Body of pancreas (tissue), 4 donors: ENCODE measurements around the gene OR10AD1. TPM values are rescaled to one million over a fixed set of nuclear protein-coding genes. Genes with fewer than 3 reads are reported as not detected.

Source experiments
- ATAC-seq: fragments of 150-250 bp; one replicate; pipeline ENCODE4 v1.9.1; 2016
- DNase-seq, 4 donors: peaks; one replicate each; pipeline ENCODE4 v3.0.0-alpha.2; 2019
- H3K27ac ChIP-seq, 4 donors: fragments of 200-600 bp; sonication (generic); 1 replicate in 3 of 4; 2 replicates in 1 of 4; pipeline versions ENCODE4 v1.5.1 to v1.6.1; 2016 to 2019; ENCODE audit warnings: mild to moderate bottlenecking in 1 of 4, mixed read lengths in 1 of 4, moderate library complexity in 1 of 4
- H3K27me3 ChIP-seq, 2 donors: fragments of 200-600 bp; sonication (generic); one replicate each; pipeline ENCODE4 v1.6.0; 2016; ENCODE audit warnings: mild to moderate bottlenecking in 1 of 2
- H3K36me3 ChIP-seq, 2 donors: fragments of 200-600 bp; sonication (generic); replicated peaks in 1 of 2; 2 replicates each; pipeline ENCODE4 v1.5.1; 2016; ENCODE audit warnings: low read depth in 2 of 2; ENCODE audit not compliant: insufficient read depth in 1 of 2
- H3K4me1 ChIP-seq: fragments of 200-600 bp; sonication (generic); one replicate; pipeline ENCODE4 v1.6.0; 2016
- H3K4me3 ChIP-seq, 2 donors: fragments of 200-600 bp; sonication (generic); 1 replicate in 1 of 2; 2 replicates in 1 of 2; pipeline ENCODE4 v1.5.1; 2016 to 2019
- H3K9me3 ChIP-seq, 3 donors: fragments of 200-600 bp; sonication (generic); 1 replicate in 2 of 3; 2 replicates in 1 of 3; pipeline ENCODE4 v1.5.1; 2016
- CTCF ChIP-seq, 7 experiments: fragments of 450-650 bp in 4 of 7; fragments of 200-600 bp in 3 of 7; sonication (generic) in 3 of 7; IDR thresholded peaks; one replicate each; pipeline ENCODE4 v1.5.1; 2016 to 2019; ENCODE audit warnings: antibody characterized with exemption in 7 of 7
- POLR2A ChIP-seq, 3 donors: fragments of 450-650 bp; IDR thresholded peaks; one replicate each; pipeline ENCODE4 v1.6.1; 2016; ENCODE audit warnings: antibody characterized with exemption in 3 of 3, mild to moderate bottlenecking in 2 of 3
- WGBS, 2 donors: methylation state at CpG; one replicate each; pipeline ENCODE4 v1.1.5; 2017; 5-methylcytosine and 5-hydroxymethylcytosine counted together
- intact Hi-C: fragments of 100-400 bp; cut with DNase I; formaldehyde crosslinking; loops from one replicate; pipeline ENCODE4 v1.15.1; 2023
- total RNA-seq, 2 donors: library from RNA; depleted of rRNA; stranded (reverse); fragments of >200 nt; gene quantifications; one replicate each; pipeline ENCODE4 v1.1.0, GENCODE V29; 2016

Gene OR10AD1
- total RNA-seq, 2 donors from 2014 or later = not detected

DNA sequence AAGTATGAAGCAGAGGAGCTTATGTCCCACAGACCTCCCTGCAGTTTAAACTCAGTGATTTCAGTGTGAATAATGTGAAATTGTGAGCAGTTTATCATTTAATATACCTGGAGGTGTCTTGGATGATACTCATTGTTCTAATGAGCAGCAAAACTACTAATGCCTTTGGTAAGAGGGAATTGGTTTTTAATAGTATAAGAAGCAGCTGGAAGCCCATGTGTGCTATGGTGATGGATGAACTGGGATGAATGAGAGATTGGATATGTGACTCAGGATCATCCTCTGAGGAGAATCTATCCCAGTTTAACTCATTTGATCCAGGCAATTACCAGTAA lies 26.7 kb downstream of the OR10AD1 start:
- Histone ChIP-seq H3K4me3 (no peak overlapping the region), H3K9me3 (no peaks in the 10 kb centered on the region), H3K27me3 (no peaks in the 10 kb centered on the region), H3K27ac (no peak overlapping the region), H3K36me3 (no peaks in the 10 kb centered on the region), H3K4me1 (peaks cover 6% of the 10 kb centered on the region)
- intact Hi-C loops = no loop called here
- DNase-seq = no peak
- ATAC-seq = no peak
- no peak for TF ChIP-seq POLR2A (IDR thresholded peaks at IDR 0.05)

DNA sequence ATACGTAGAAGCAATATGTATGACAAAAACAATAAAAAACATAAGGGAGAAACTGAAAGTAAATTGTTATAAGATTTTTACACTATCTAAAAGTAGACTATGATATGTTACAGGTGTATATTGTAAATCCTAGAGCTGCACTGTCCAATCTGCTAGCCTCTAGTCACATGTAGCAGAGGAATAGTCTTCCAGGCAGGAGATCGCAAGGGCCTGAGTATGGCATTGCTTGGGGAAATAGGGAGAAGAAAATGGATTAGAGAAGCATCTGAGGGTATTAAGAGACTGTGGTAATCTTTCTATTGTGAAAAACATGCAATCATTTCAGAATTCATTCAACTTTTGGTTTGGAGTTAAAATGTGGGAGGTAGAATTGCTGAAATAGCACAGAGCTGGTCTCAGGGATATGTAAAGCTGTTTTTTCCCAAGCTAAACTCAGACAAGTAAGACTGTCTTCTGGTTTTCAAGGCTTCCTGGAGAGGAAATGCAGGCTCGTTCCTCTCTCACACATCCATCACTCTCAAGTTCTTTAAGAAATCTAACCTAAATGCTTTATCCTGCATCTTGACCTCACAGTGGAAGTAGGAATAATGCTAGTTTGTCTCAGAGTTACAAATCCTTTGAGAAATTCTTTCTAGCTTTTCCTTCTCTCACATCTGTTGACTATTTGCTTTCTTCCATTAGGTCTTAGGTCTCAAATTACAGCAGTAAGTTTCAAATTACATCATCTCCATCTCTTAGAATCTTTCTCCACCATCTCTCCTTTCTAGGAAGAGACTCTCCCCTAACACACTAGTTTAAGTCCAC lies 27.3 kb downstream of the OR10AD1 start:
- no peak for ATAC-seq

GRCh38 chr12:48169011-48169410 lies 34.1 kb downstream of the OR10AD1 start:
- TF ChIP-seq POLR2A (IDR thresholded peaks at IDR 0.05) (no peak), CTCF (IDR thresholded peaks at IDR 0.05) (no peak)
- no peaks in the 10 kb centered on the region for H3K27me3 ChIP-seq
- H3K4me1 ChIP-seq = no peaks in the 10 kb centered on the region
- no peak for ATAC-seq
- no peak overlapping the region for H3K27ac ChIP-seq
- H3K9me3 ChIP-seq = no peaks in the 10 kb centered on the region
- no peak for DNase-seq
- intact Hi-C loops = no loop called here
- H3K36me3 ChIP-seq = no peaks in the 10 kb centered on the region
- WGBS, 2 donors = 71 to 78% methylated on average over 16 to 19 of the region's 19 CpGs
- H3K4me3 ChIP-seq = no peak overlapping the region

More for the DNA sequence above, 27.3 kb downstream of the OR10AD1 start:
- H3K4me3 ChIP-seq = no peak overlapping the region
- TF ChIP-seq POLR2A (IDR thresholded peaks at IDR 0.05) = no peak
- TF ChIP-seq CTCF (IDR thresholded peaks at IDR 0.05) = no peak
- intact Hi-C loops = no loop called here
- 57 to 62% methylated on average over 3 of the region's 3 CpGs for WGBS, 2 donors
- H3K4me1 ChIP-seq = peaks cover 6% of the 10 kb centered on the region
- H3K27me3 ChIP-seq = no peaks in the 10 kb centered on the region
- no peak for DNase-seq
- no peaks in the 10 kb centered on the region for H3K9me3 ChIP-seq
- H3K36me3 ChIP-seq = no peaks in the 10 kb centered on the region
- peak overlapping the region in 1 of 4 donors; percentile 14 for H3K27ac ChIP-seq

DNA sequence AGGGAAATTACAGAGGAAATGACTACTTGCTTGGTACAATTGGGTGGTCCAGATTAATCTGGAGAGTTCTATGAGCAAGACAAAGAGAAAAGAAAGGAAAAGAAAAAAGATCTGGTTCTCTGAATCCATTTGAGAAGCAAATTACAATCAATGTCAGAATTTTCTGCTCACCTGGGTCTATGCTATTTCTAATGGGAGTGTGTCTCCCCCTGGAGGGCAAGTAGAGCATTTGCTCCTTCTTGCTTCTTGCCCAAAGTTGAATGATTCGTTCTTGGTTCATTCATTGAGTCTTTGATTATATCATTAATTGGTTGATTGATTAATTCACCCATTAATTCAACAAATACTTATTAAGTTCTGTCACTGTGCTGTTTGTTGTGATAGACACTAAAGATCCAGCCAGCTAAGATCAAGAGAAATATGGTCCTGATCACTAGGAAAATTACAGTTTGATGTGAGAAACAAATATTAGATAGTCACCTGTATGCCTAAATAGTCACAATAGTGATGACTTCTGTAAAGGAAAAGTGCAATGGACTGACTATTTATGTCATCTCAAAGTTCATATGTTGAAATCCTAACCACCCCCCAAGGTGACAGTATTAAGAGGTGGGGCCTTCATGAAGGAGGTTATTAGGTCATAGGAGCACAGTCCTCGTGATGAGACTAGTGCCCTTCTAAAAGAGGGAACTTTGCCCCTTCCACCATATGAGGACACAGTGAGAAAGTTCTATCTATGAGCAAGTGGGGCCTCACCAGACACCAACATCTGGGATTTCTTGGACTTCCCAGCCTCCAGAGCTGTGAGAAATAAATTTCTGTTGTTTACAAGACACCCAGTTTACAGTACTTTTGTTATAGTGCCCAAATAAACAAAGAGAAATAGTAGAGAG lies 37.8 kb downstream of the OR10AD1 start:
- no peaks in the 10 kb centered on the region for H3K27me3 ChIP-seq
- no peaks in the 10 kb centered on the region for H3K4me1 ChIP-seq
- DNase-seq (peak in 1 of 4 donors; percentile 26), ATAC-seq (peak; percentile 60)
- no peak overlapping the region for H3K4me3 ChIP-seq
- no peak overlapping the region for H3K27ac ChIP-seq
- H3K9me3 ChIP-seq = no peaks in the 10 kb centered on the region
- WGBS, 2 donors = 8 to 16% methylated on average over 2 of the region's 2 CpGs
- peak in 6 of 7 experiments; percentile 81 to 87 (median 84) for TF ChIP-seq CTCF (IDR thresholded peaks at IDR 0.05)
- no peak for TF ChIP-seq POLR2A (IDR thresholded peaks at IDR 0.05)
- no peaks in the 10 kb centered on the region for H3K36me3 ChIP-seq
- intact Hi-C loops = no loop called here

DNA sequence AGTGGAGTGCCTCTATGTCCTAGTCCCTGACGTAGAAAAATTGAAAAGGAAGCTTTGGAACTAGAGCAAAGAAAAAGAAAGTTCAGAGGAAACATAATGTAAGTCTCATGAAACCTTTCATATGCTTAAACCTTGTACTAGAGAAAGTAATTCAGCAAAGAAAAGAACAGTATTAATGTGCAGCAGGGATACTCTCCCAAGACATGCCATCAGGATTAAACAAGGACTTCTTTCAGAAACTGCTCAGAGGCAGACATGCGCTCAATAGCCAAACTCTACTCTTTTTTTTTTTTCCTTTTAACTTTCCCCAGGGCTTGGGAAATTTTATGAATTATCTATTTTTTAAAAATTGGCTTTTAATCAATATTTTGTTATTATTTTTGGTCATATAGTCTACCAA lies 38.6 kb downstream of the OR10AD1 start:
- Histone ChIP-seq H3K27me3 (no peaks in the 10 kb centered on the region), H3K9me3 (no peaks in the 10 kb centered on the region), H3K4me1 (no peaks in the 10 kb centered on the region), H3K36me3 (no peaks in the 10 kb centered on the region), H3K27ac (no peak overlapping the region), H3K4me3 (no peak overlapping the region)
- intact Hi-C loops = no loop called here
- ATAC-seq = no peak
- no peak for DNase-seq
- TF ChIP-seq CTCF (IDR thresholded peaks at IDR 0.05) (no peak), POLR2A (IDR thresholded peaks at IDR 0.05) (no peak)
- 65 to 66% methylated on average over 2 of the region's 2 CpGs for WGBS, 2 donors
